ENCODE results near the gene CNTLN. TPM values are rescaled to one million over a fixed set of nuclear protein-coding genes. Genes with fewer than 3 reads are reported as not detected.

CNTLN gene
- total and polyA plus RNA-seq, 2 of the 8 experiments (the other 6 are each of a cell fraction or from before 2014, with no cell fraction given) = 4.8 to 10.8 TPM

DNA sequence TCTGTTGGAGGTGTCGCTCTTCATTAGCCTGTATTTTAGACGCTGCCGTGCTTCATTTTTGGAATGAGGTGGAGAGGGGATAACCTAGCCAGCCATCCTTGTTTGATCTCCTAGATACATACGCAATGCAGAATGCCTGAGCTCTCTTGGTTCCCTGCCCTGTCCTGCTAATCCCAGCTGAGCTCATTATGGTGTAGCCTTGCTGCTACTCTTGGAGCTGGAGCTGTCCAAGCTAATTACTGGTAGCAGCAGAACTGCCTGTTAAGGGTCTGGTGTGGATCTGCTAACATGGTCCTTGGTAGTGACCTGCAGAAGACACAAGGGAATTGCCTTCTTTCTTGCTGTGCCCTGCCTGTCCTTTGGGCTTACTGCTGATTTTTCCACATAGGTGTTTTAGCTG, 207.9 kb downstream of the CNTLN start:
- no peaks in the 10 kb centered on the region for H3K27me3 ChIP-seq (replicated peaks in 1 of 4; ENCODE audit: control insufficient read depth in 3 of 4, extremely low read depth in 1 of 4, insufficient read depth in 3 of 4, low read length in 3 of 4)
- ChIA-PET CTCF (ENCODE audit: partially characterized antibody) (interaction anchor here (0.6 to 0.9 kb wide), 3 partner anchors 9 to 15 kb away, joined by 3 read pairs; no protein-coding TSS in a partner anchor), POLR2A (ENCODE audit: partially characterized antibody) (no interaction called here)
- no peak for DNase-seq (ENCODE audit: low read depth in 1 of 2, low spot score in 2 of 2)
- H2BK5ac ChIP-seq (ENCODE audit: low read depth, low read length) = no peak overlapping the region
- no peak for TF ChIP-seq BACH1 (IDR thresholded peaks at IDR 0.05; ENCODE audit: low read length)
- no peaks in the 10 kb centered on the region for H3K79me2 ChIP-seq (ENCODE audit: control insufficient read depth in 1 of 2, insufficient read depth in 2 of 2, low read length in 2 of 2)
- no peaks in the 10 kb centered on the region for H3K9me3 ChIP-seq (ENCODE audit: insufficient read depth in 2 of 2, low read depth in 1 of 2, low read length in 1 of 2)
- no peak overlapping the region for H3K4me3 ChIP-seq (ENCODE audit: extremely low read depth in 1 of 4, insufficient read depth in 2 of 4, low read depth in 3 of 4, low read length in 4 of 4)
- H3K36me3 ChIP-seq (ENCODE audit: control insufficient read depth in 2 of 4, insufficient read depth in 4 of 4, low read length in 3 of 4) = peaks cover 0 to 4% (median 2%) of the 10 kb centered on the region in 4 experiments; a peak in 2 of 8 replicates
- H2BK120ac ChIP-seq (replicated peaks; ENCODE audit: low read depth, low read length) = no peak overlapping the region
- no peak overlapping the region for H3K4me2 ChIP-seq (ENCODE audit: insufficient read depth in 1 of 2, low read depth in 2 of 2, low read length in 2 of 2)
- H4K20me1 ChIP-seq (replicated peaks in 1 of 2; ENCODE audit: control insufficient read depth in 1 of 2, insufficient read depth in 2 of 2, low read length in 2 of 2) = no peaks in the 10 kb centered on the region
- FAIRE-seq = no peak
- H3K56ac ChIP-seq (replicated peaks; ENCODE audit: insufficient read length, low read depth, low read length) = no peak overlapping the region
- H3K9ac ChIP-seq (replicated peaks in 1 of 4; ENCODE audit: extremely low read depth in 1 of 4, low read depth in 3 of 4, low read length in 3 of 4) = no peak overlapping the region
- no peak overlapping the region for H3K18ac ChIP-seq (ENCODE audit: extremely low read depth, low read length)
- H2BK15ac ChIP-seq (ENCODE audit: low read length) = no peak overlapping the region
- H3K79me1 ChIP-seq (ENCODE audit: low read depth, low read length) = no peaks in the 10 kb centered on the region
- H4K91ac ChIP-seq (replicated peaks; ENCODE audit: insufficient read length, low read length) = no peak overlapping the region
- H3K4me1 ChIP-seq (replicated peaks in 1 of 4; ENCODE audit: control insufficient read depth in 3 of 4, insufficient read depth in 4 of 4, low read length in 3 of 4) = no peaks in the 10 kb centered on the region; a peak in 1 of 7 replicates
- no peak overlapping the region for H3K4ac ChIP-seq (replicated peaks; ENCODE audit: insufficient read length, low read depth, low read length)
- H2AFZ ChIP-seq (ENCODE audit: low read length) = no peak overlapping the region
- H3K23me2 ChIP-seq (ENCODE audit: low read depth, low read length) = no peaks in the 10 kb centered on the region
- no peak overlapping the region for H4K5ac ChIP-seq (ENCODE audit: insufficient read length, low read depth, low read length)
- no peak overlapping the region for H3K27ac ChIP-seq (ENCODE audit: low read depth, low read length)
- 82% methylated on average over 4 of the region's 4 CpGs; no CpG with 5 or more reads in 1 of the 2 experiments for WGBS, 2 experiments (ENCODE audit: extremely low coverage in 1 of 2, insufficient coverage in 1 of 2, insufficient read length in 1 of 2, insufficient replicate concordance in 2 of 2, low coverage in 1 of 2, low lambda C conversion rate in 2 of 2, missing lambda C conversion rate in 1 of 2)
- H2BK20ac ChIP-seq (ENCODE audit: low read length) = no peak overlapping the region
- H3K23ac ChIP-seq (ENCODE audit: insufficient read length) = no peak overlapping the region
- H2AK5ac ChIP-seq (ENCODE audit: low read depth, low read length) = no peak overlapping the region
- no peak overlapping the region for H4K8ac ChIP-seq (ENCODE audit: extremely low read depth, insufficient read depth, low read length)
- H3K14ac ChIP-seq (ENCODE audit: insufficient read length) = no peak overlapping the region
- H2BK12ac ChIP-seq (ENCODE audit: low read depth, low read length) = no peak overlapping the region
